Fibroblast of peridontal ligament (primary cell): ENCODE measurements around the gene FAM98A.

Experiments used
- DNase-seq: peaks from one replicate; pipeline ENCODE4 v3.0.0-alpha.2; 2010; ENCODE audit errors: extremely low read depth

FAM98A gene

DNA sequence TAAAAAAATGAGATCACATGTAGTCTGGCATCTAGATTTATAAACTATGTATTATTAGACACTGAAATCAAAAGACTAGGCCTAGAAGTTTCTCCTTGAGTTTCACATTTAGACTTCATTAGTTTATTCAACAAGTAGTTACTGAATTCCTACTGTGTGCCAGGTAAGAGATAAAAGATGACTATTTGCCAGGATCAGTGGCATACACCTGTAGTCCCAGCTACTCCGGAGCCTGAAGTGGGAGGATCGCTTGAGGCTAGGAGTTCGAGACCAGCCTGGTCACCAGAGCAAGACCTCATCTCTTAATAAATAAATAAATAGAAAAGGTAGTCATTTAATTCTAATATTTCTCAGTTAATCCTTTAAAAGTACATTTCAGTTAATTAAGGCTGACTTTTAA lies 2.1 kb downstream of the FAM98A start:
- no peak for DNase-seq

GRCh38 chr2:33595385-33595784 lies 3.7 kb downstream of the FAM98A start:
- no peak for DNase-seq

DNA sequence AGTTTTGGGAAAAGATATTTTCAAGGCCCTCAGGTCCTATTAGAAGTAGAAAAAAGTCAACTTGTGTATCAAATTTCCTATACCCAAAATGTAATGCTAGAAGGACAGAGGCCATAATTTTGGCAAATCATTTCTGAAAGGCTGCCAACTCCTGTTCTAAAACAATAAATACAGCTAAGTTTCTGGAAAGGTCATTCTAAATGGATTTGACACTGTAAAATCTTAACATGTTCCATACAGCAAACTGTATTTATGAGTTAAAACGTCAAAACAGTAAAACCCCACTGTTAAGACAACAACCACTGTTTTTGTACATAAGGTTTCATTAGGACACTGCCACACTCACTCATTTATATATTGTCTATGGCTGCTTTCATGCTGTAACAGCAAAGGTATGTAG lies 9.7 kb downstream of the FAM98A start:
- peak; percentile 57 for DNase-seq

DNA sequence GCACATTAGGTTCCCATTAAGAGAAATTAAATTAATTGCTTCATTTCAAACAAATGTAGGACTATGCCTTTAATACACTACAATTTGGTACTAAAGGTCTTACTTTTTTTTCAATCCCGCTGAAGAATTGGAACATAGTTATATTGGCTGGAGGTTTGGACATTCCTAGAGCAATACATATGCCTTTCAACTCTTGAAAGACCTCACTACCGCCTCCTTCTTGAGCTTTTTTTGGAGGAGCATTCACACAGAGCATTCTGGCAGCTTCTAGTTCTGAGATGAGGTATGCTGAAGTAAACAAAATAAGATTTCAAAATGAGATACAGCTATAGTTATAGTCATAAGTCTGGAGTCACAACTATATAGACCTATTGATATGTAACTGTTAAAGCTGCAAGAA lies 10.9 kb downstream of the FAM98A start:
- DNase-seq: peak; percentile 67

GRCh38 chr2:33586766-33587165 lies 12.3 kb downstream of the FAM98A start:
- DNase-seq: no peak

DNA sequence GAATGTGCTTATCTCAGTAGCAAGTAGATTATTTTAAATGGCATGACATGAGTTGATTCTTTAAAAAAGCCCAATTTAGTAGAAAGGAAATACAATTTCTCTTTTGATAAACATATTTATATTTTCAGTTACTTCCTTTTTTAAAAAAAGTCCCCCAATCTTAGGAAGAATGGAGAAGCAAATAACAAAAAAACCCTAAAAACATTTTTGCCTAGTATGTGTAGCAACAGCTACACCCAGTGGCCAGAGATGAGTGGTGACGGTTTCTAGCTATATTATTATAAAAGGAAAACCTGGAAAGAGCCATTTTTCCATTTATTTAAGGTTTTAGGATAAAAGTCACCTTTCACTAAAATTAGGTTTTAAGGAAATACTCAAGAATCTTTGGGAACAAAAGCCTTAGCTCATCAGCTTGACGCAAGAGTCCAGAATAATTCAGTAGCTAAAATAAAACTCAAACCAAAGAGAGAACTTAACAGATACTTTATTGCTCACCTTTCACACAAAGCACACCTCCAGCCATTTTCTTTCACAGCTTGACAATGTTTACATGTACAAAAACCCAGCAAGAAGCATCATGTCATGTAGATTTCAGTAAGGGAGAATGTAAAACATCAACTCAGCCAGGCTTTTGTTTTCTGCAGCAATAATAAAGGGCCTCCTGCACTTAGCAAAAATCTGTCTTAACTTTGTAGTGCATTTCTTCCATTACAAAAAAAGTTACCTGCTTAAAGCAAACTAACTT lies 15.7 kb downstream of the FAM98A start:
- DNase-seq: peak; percentile 75

- no peak for DNase-seq
Observed at GRCh38 chr2:33581872-33582271, 17.2 kb downstream of the FAM98A start.

- no peak for DNase-seq
Observed at GRCh38 chr2:33579227-33579626, 19.9 kb downstream of the FAM98A start.

GRCh38 chr2:33577668-33578067 lies 21.4 kb downstream of the FAM98A start:
- DNase-seq: peak; percentile 51

- DNase-seq: no peak
Observed at GRCh38 chr2:33577084-33577483, 22.0 kb downstream of the FAM98A start.

DNA sequence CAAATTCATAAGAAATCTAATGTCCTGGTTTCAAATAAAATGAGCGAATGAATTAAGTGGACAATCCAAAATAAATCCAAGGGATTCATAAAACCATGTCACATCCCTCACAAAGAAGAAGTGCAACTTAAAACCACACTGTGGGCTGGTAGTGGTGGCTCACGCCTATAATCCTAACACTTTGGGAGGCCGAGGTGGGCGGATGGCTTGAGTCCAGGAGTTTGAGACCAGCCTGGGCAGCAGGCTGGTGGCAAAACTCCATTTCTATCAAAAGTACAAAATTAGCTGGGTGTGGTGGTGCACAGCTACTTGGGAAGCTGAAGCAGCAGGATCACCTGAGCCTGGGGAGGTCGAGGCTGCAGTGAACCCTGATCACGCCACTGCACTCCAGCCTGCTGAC lies 25.4 kb downstream of the FAM98A start:
- no peak for DNase-seq

GRCh38 chr2:33570681-33571080 lies 28.4 kb downstream of the FAM98A start:
- peak; percentile 29 for DNase-seq

DNA sequence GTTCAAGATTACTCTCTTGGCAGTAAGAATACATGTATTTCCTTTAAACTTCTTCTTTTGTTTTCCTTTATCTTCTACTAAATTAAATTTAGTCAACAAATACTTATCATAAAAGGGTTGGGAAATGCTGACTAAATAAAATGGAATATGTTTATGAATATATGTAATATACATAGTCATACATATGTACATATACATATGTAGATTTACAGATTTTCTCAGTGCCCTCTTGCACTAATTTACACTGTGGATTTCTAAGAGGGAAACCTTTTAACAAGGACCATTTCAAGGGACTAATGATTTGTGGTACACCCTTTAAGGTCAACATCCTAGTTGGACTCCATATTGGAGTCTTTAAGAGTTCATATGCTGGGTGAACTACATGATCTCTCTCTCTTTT lies 37.2 kb downstream of the FAM98A start:
- DNase-seq: no peak

GRCh38 chr2:33560017-33560416 lies 39.1 kb downstream of the FAM98A start:
- peak; percentile 43 for DNase-seq

- peak; percentile 35 for DNase-seq
Observed at GRCh38 chr2:33559328-33559727, 39.8 kb downstream of the FAM98A start.

- DNase-seq: no peak
Observed at GRCh38 chr2:33555681-33556080, 43.4 kb downstream of the FAM98A start.

- DNase-seq: no peak
Observed at GRCh38 chr2:33552758-33553461, 46.2 kb downstream of the FAM98A start.

DNA sequence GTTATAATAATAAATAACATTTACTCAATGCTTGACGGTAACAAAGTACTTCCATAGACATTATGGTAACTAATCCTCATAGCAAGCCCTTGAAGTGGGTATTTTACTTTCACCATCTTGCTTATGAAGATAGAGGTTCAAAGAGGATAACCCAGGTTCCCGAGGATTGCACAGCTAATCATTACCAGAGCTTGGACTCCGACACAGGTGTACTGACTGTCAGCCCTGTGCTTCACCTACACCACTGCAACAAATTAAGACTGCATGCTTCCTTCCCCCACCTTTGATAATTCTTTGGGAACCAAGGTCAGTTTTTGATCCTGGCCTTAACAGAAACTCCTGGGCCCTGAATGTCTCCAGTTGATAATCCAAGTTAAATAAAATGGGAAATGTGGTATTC lies 48.9 kb downstream of the FAM98A start:
- DNase-seq: no peak

DNA sequence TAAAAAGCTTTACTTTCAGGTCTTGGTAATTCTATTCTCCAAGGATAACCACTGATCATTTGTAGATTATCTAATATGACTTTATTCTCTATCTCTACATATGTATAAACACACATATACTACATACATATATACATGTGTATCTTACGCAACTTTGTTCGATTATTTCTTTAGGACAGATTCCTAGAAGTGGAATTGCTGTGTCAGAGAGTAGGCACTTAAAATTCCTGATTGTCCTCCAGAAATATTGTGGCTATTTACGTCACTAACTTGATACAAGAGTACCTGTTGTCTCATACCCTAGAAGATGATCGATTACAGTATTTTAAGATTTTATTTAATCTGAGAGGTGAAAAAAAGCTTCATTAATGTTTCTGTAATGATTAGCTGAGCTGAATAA lies 57.9 kb downstream of the FAM98A start:
- no peak for DNase-seq

DNA sequence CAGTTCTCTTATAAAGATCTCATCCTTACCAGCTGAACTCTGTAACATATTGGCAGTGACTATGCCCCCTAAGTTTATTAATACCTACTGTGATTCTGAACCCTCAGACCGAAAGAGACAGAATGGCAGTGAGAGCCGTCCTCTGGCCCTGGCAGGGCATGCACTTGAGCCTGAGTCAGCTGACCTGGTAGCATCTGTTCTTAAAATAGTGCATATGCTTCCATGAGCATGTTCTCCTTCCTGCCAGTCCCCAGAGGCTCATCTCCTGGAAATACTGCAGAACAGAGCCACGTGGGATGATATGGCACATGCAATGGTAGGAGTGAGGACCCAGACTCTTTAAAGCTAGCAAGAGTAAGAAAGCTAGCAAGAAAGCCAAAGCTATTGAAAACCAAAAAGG lies 63.7 kb downstream of the FAM98A start:
- no peak for DNase-seq
